KBM-7 (cell line): Measurements from ENCODE around the gene ATP1A4.
A peak's percentile ranks its signal among the peaks of the same experiment; 100 is the strongest.

Experiments used
- DNase-seq: peaks from one replicate; pipeline ENCODE4 v3.0.0-alpha.2; 2015
- in situ Hi-C: fragments of 300-500 bp; cut with MboI; formaldehyde crosslinking; loops from 2 replicates; pipeline ENCODE4 v1.14.3; 2020; ENCODE audit warnings: low sequenced_read_pairs, low pct_unique_long_range_greater_than_20kb, mixed read lengths

The ATP1A4 gene

GRCh38 chr1:160216301-160216700 lies 64.9 kb downstream of the ATP1A4 start:
- no peak for DNase-seq
- in situ Hi-C loops, result no loop called here

- no peak for DNase-seq
- in situ Hi-C loops, result no loop called here
These were observed 66.2 kb downstream of the ATP1A4 start for GRCh38 chr1:160217481-160218051.

GRCh38 chr1:160219062-160219929 lies 67.9 kb downstream of the ATP1A4 start:
- in situ Hi-C loops, result no loop called here
- DNase-seq, result peak; percentile 33

- in situ Hi-C loops, result no loop called here
- DNase-seq, result no peak
These were observed 68.9 kb downstream of the ATP1A4 start for GRCh38 chr1:160220301-160220700.

- in situ Hi-C loops, result no loop called here
- DNase-seq, result no peak
These were observed 69.7 kb downstream of the ATP1A4 start for GRCh38 chr1:160221089-160221488.

GRCh38 chr1:160222546-160222945 lies 71.1 kb downstream of the ATP1A4 start:
- in situ Hi-C loops, result no loop called here
- DNase-seq, result no peak

GRCh38 chr1:160224606-160225005 lies 73.2 kb downstream of the ATP1A4 start:
- in situ Hi-C loops, result no loop called here
- no peak for DNase-seq

GRCh38 chr1:160225345-160225744 lies 73.9 kb downstream of the ATP1A4 start:
- in situ Hi-C loops, result no loop called here

GRCh38 chr1:160226623-160227022 lies 75.2 kb downstream of the ATP1A4 start:
- no peak for DNase-seq
- in situ Hi-C loops, result no loop called here

More at GRCh38 chr1:160225345-160225744, 73.9 kb downstream of the ATP1A4 start:
- DNase-seq, result no peak

GRCh38 chr1:160227034-160227433 lies 75.6 kb downstream of the ATP1A4 start:
- in situ Hi-C loops, result no loop called here
- no peak for DNase-seq

GRCh38 chr1:160227561-160227960 lies 76.2 kb downstream of the ATP1A4 start:
- in situ Hi-C loops, result no loop called here
- no peak for DNase-seq

GRCh38 chr1:160228431-160228830 lies 77.0 kb downstream of the ATP1A4 start:
- no peak for DNase-seq
- in situ Hi-C loops, result no loop called here

GRCh38 chr1:160232911-160233310 lies 81.5 kb downstream of the ATP1A4 start:
- no peak for DNase-seq
- in situ Hi-C loops, result no loop called here
